Measurements from ENCODE around the gene NODAL.

The NODAL gene

DNA sequence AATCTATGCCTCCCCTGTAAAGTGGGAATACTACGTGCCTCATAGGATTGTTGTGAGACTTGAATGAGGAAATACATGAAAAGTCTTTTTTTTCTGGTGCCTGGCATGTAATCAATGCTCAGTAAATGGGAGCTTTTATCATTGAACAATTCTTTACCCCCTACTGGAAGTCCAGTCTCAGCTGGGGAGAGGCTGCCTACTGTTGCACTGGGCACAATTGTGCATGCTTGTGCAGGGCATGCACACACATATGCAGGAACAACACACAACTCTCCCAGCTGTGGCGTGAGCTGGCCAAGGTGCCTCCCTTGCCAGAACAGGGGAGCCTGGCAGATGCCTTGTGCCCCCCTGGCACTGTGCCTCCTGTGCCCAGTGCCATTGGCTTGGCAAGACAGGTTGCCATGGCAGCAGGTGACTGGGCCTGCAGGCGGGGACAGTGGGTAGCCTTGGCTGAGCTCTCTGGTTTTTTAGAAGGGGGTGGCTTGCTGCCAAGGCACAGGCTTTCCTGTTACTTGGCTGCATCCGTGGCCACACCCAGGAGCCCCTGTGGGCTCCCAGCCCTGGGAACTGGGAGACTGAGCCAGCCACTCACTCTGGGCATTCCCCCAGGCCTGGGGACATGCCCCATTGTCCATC lies 21.0 kb upstream of the NODAL start:
- DNase-seq (ENCODE audit: low spot score) = peak; percentile 64

GRCh38 chr10:70461397-70462348 lies 20.2 kb upstream of the NODAL start:
- peak; percentile 79 for DNase-seq (ENCODE audit: low spot score)

- no peak for DNase-seq (ENCODE audit: low spot score)
Observed at GRCh38 chr10:70459774-70460490, 18.5 kb upstream of the NODAL start.

GRCh38 chr10:70459061-70459773 lies 17.7 kb upstream of the NODAL start:
- no peak for DNase-seq (ENCODE audit: low spot score)

DNA sequence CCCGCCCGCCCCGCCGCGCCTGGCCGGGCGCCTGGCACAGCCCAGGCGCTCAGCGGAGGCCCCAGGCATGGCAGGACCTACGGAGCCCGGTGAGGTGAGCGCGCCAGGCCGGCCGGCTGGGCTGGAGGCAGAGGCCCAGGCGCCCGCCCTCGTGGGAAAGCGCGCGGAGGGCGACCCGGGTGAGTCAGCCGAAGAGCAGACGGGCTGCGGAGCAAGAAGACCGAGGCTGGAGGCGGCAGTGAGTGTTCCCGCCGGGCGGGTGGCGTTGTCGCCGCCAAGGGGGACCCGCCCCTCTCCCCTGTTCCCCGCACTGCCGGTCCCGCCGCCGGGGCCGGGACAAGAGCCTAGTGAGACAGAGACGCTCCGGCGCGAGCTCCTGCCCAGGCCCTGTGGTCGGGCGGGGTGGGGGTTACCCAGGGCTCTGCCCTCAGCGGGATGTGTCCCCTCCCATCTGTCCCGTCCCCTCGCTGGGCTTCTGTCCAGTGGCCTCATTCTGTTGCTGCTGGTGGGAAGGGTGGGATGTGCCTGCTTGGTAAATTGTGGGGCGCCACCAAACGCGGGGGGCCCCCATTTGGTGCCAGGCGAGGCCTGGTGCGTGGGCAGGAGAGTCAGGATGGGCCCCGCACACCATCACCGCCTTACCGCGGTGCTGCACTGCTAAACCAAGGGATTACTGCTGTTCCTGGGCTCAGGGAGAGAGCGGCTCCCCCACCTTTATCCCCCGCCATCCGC lies 17.0 kb upstream of the NODAL start:
- DNase-seq (ENCODE audit: low spot score) = peak; percentile 95

- DNase-seq (ENCODE audit: low spot score) = no peak
Observed at GRCh38 chr10:70457759-70458305, 16.4 kb upstream of the NODAL start.

DNA sequence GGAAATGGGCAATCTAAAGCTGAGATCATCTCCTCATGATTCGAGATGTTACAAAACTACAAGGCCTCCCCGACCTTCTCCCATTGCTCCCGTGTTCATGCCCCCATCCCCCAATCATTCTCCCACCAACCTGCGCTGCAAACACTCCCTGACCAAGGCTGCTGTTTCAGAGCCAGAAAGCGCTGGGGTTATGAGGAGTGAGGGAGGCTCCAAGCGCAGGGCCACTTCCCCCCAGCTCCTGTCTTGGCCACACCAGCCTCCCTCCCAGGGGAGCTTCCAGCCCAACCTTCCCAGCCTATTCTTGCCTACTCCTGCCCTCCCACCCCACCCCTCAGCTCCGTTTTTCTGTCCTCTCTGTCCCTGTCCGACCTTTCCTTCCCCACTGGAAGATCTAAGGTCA lies 14.7 kb upstream of the NODAL start:
- DNase-seq (ENCODE audit: low spot score) = no peak

DNA sequence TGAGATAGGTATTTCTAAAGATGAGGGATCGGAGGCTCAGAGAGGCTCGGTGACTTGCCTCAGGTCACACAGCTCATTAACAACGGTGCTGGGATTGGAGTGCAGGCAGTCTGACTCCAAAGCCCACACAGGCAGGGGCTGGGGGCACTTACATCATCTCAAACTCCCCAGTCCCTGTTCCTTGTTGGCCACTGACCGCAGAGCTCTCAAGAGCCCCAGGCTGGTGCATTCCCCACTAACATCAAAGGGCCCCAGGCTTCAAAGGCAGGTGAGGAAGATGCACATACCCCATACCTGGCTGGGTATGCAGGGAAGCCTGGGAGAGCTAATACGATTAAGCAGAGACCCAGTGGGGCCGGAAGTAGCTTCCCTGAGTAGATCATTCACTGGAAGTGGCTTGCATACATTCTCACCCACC lies 13.7 kb upstream of the NODAL start:
- DNase-seq (ENCODE audit: low spot score) = no peak

DNA sequence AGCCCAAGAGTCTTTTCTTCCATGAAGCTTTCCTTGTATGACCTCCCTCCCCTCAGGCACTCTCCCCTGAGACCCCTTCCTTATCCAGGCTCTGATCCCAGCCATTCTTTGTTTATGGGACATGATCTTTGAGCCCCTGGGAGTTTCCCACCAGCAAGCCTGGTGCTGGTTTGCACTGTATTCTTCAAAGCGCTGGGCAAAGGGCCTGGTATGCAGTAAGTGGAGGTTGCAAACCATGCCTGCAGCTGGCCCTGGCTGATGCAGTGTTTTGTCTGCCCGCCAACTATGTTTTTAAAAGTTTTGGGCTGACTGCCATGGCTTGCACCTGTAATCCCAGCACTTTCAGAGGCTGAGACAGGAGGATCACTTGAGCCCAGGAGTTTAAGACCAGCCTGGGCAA lies 6.8 kb upstream of the NODAL start:
- no peak for DNase-seq (ENCODE audit: low spot score)

DNA sequence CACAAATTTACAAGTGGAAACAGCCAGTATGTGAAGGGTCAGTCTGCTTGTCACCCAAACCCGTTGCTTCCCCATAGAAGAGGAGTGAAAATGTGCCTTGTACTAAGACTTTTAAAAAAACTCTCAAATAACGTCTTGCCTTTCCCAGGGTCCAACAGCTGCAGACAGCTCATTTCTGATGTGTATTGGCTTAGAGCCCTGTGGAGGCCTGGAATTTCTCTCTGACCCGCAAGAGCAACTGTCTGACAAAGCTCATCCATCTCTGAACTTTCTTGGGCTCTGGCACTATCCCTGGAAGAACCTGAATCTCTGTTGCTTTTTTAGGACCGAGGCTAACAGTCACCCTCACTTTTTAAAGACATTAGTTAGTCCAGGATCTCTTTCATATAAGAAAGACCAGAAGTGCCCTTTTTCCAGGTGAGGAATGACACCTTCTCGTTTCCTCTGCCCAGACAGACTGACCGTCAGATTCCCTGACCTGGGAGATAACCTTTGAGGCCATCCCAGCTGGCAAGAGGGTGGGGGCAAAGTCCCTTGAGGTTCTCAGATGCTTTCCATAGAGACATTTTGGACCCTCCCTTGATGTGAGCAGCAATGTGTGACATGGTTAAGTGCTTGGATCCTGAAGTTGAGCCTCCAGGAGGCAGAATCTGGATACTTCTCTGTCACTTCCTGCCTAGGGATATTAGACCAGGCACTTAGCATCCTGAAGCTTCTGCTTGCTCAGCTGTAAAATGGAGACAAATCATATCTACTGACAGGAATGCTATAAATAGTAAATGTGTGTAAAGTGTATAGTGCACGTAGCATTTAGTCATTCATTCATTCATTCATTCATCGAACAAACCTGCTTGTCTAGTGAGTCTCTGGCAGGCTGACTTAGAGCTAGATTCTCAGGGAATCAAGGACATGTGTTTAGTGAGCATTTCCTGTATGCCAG lies 4.5 kb upstream of the NODAL start:
- DNase-seq (ENCODE audit: low spot score) = no peak

GRCh38 chr10:70444744-70445143 lies 3.3 kb upstream of the NODAL start:
- DNase-seq (ENCODE audit: low spot score) = no peak

GRCh38 chr10:70442332-70442988 lies 979 bp upstream of the NODAL start:
- DNase-seq (ENCODE audit: low spot score) = no peak

GRCh38 chr10:70441895-70442309 lies 421 bp upstream of the NODAL start:
- DNase-seq (ENCODE audit: low spot score) = no peak

DNA sequence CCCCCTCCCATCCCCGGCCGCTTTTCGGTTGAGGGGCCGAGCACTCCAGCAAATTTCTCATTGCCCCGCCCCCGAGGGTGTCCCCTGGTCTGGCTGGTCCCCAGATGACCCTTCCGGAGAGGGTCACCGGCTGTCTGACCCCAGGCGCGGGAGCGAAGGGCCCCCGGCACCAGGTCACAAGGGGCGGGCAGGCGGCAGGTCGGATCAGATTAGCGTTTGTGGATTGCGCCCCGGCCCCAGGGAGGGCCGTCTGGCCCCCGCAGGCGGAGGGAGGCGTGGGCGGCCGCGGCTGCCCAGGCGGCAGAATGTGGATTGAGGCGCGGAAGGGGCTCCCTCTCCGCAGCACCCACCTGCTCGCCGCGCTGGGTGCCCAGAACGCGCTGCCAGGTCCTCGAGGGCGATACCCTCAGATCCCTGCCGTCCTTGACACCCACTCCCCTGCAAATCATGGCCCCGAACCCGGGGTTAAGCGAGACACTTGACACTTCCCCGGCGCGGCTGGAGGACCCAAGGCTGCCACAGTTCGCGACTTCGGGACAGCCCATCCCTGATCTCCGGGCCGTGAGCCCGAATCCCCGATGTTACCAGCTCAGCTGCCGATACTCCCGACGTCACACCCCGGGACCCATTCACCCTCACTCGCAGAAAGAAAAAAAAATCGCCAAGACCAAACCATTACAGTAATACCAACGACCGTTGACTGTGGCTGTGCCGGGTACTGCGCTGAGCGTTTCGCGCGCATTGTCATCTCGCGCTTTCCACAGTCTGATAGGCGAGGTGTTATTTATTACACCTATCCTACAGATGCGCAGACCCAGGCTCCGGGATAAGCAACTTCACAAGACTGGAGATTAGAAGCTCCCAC lies 953 bp downstream of the NODAL start:
- DNase-seq (ENCODE audit: low spot score) = no peak

DNA sequence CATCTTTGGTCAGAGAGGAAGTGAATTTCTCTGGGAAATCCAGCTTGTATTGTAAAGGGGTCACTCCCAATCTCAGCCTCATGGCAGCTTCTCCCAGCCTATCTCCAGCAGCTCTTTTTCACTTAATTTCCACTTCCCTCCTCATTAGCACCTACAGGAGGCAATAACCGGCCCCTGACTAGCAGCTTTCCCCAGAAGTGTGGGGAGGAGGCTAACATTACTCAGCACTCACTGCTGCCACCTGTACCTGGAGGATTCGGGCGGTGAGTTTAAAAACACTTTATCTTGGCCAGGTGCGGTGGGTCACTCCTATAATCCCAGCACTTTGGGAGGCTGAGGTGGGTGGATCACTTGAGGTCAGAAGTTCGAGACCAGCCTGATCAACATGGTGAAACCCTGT lies 3.8 kb downstream of the NODAL start:
- no peak for DNase-seq (ENCODE audit: low spot score)

GRCh38 chr10:70435241-70436085 lies 6.0 kb downstream of the NODAL start:
- DNase-seq (ENCODE audit: low spot score) = no peak

GRCh38 chr10:70433581-70434280 lies 7.8 kb downstream of the NODAL start:
- DNase-seq (ENCODE audit: low spot score) = peak; percentile 46
